ENCODE measurements around the gene NELFCD.

DNA sequence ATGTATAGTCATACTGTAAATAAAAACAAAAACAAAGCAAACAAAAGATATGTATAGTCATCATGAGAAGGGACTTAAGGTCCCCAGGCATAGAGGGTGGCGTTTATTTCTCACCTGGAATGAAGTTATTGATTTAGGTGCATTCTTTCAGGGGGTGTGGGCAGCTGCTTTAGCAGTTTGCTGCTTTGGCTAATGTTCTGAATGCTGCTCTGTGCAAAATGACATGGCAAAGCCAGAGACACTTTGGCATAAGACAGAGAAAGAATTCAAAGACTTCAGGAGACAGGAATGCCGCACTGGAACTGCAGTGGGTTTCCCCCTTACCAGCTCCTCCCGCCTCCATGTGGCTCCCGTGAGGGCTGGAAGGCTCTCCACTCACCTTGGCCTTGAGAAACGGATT is 36.4 kb upstream of the NELFCD start:
- TF ChIP-seq, protein P1, sequence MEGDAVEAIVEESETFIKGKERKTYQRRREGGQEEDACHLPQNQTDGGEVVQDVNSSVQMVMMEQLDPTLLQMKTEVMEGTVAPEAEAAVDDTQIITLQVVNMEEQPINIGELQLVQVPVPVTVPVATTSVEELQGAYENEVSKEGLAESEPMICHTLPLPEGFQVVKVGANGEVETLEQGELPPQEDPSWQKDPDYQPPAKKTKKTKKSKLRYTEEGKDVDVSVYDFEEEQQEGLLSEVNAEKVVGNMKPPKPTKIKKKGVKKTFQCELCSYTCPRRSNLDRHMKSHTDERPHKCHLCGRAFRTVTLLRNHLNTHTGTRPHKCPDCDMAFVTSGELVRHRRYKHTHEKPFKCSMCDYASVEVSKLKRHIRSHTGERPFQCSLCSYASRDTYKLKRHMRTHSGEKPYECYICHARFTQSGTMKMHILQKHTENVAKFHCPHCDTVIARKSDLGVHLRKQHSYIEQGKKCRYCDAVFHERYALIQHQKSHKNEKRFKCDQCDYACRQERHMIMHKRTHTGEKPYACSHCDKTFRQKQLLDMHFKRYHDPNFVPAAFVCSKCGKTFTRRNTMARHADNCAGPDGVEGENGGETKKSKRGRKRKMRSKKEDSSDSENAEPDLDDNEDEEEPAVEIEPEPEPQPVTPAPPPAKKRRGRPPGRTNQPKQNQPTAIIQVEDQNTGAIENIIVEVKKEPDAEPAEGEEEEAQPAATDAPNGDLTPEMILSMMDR (IDR thresholded peaks at IDR 0.05; ENCODE audit: insufficient read depth, low read length): no peak
- no peak for TF ChIP-seq POLR2AphosphoS5 (IDR thresholded peaks at IDR 0.05; ENCODE audit: low read depth)
